HepG2 (cell line): ENCODE measurements around the gene HES3.

Source experiments
- ATF2 ChIP-seq: sonication (generic); formaldehyde crosslinking; IDR thresholded peaks from 2 replicates; pipeline ENCODE4 v1.4.0; 2020; ENCODE audit warnings: missing genetic modification reagents
- FOXP4 ChIP-seq: sonication (generic); formaldehyde crosslinking; IDR thresholded peaks from 2 replicates; pipeline ENCODE4 v1.4.0; 2020; ENCODE audit warnings: missing genetic modification reagents
- JUN ChIP-seq: sonication (generic); formaldehyde crosslinking; IDR thresholded peaks from 2 replicates; pipeline ENCODE4 v1.4.0; 2020; ENCODE audit warnings: mild to moderate bottlenecking, missing genetic modification reagents
- KLF13 ChIP-seq: sonication (generic); formaldehyde crosslinking; IDR thresholded peaks from 2 replicates; pipeline ENCODE4 v1.4.0; 2020; ENCODE audit warnings: mild to moderate bottlenecking, missing genetic modification reagents
- MEIS1 ChIP-seq: sonication (generic); formaldehyde crosslinking; IDR thresholded peaks from 2 replicates; pipeline ENCODE4 v1.9.0; 2021; ENCODE audit warnings: mild to moderate bottlenecking, missing genetic modification reagents, moderate library complexity, borderline replicate concordance
- MTF1 ChIP-seq: sonication (generic); formaldehyde crosslinking; IDR thresholded peaks from 2 replicates; pipeline ENCODE4 v1.5.0; 2020; ENCODE audit warnings: missing genetic modification reagents
- NCOA2 ChIP-seq: sonication (generic); formaldehyde crosslinking; IDR thresholded peaks from 2 replicates; pipeline ENCODE4 v1.8.0; 2022; ENCODE audit warnings: inconsistent platforms
- ONECUT2 ChIP-seq: sonication (generic); formaldehyde crosslinking; IDR thresholded peaks from 2 replicates; pipeline ENCODE4 v1.4.0; 2020; ENCODE audit warnings: missing genetic modification reagents
- TFAP4 ChIP-seq: sonication (generic); IDR thresholded peaks from 2 replicates; pipeline ENCODE4 v1.6.1; 2016; ENCODE audit warnings: low read depth, borderline replicate concordance
- TRIM24 ChIP-seq: sonication (generic); formaldehyde crosslinking; IDR thresholded peaks from 2 replicates; pipeline ENCODE4 v1.8.0; 2022; ENCODE audit warnings: mild to moderate bottlenecking, missing genetic modification reagents
- ZBTB1 ChIP-seq: sonication (generic); formaldehyde crosslinking; IDR thresholded peaks from 2 replicates; pipeline ENCODE4 v1.4.0; 2020; ENCODE audit warnings: missing genetic modification reagents, borderline replicate concordance
- ZBTB34 ChIP-seq: sonication (generic); formaldehyde crosslinking; IDR thresholded peaks from 2 replicates; pipeline ENCODE4 v1.8.0; 2022; ENCODE audit warnings: mild to moderate bottlenecking, missing genetic modification reagents
- ZNF512B ChIP-seq: sonication (generic); formaldehyde crosslinking; IDR thresholded peaks from 2 replicates; pipeline ENCODE4 v1.5.1; 2020; ENCODE audit warnings: missing genetic modification reagents, mild to moderate bottlenecking, borderline replicate concordance

- TF ChIP-seq MEIS1 (CRISPR knock-in tag), result no peak
- no peak for TF ChIP-seq TFAP4
- no peak for TF ChIP-seq ZBTB34 (CRISPR knock-in tag)
- TF ChIP-seq FOXP4 (CRISPR knock-in tag), result no peak
- TF ChIP-seq NCOA2, result no peak
- TF ChIP-seq KLF13, result no peak
- no peak for TF ChIP-seq ONECUT2 (CRISPR knock-in tag)
- no peak for TF ChIP-seq TRIM24 (CRISPR knock-in tag)
- no peak for TF ChIP-seq MTF1
- no peak for TF ChIP-seq ATF2 (CRISPR knock-in tag)
- no peak for TF ChIP-seq ZNF512B (CRISPR knock-in tag)
- no peak for TF ChIP-seq JUN (CRISPR knock-in tag)
- no peak for TF ChIP-seq ZBTB1
These were observed 23.7 kb upstream of the HES3 start for GRCh38 chr1:6220236-6220635.
